ENCODE measurements around the gene KCNH1. TPM values are rescaled to one million over a fixed set of nuclear protein-coding genes. Genes with fewer than 3 reads are reported as not detected.

Gene KCNH1
- total RNA-seq, 1 experiment from 2014 or later = not detected

DNA sequence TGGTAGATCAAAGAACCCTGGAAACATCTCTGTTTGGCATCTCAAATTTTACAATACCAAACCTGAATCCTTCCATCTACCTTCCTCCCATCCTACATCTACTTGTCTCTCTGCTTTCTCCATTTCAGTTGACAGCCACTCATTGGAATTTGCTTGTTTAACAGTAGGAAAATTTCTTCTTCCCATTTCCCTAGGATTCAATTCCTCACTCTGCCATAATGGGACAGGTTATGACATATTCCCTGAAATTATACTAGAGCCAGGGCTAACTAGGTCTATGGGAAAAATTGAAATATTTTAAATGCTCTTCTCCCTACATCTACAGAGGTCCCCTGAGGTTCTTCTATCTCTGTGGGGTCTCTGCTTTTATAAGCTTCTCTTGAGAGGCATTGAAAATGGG, 257.7 kb downstream of the KCNH1 start:
- BruUV-seq (replicated peaks) = no TSS peak
- CTCF ChIA-PET = no interaction called here

GRCh38 chr1:210866532-210866931, 267.4 kb downstream of the KCNH1 start:
- Histone ChIP-seq H3K27ac (ENCODE audit: low read depth, low read length) (no peak overlapping the region), H3K4me2 (ENCODE audit: low read length) (no peak overlapping the region), H3K9ac (ENCODE audit: low read length) (no peak overlapping the region), H3K4me3 (replicated peaks in 1 of 2; ENCODE audit: low read depth in 1 of 2, low read length in 2 of 2) (no peak overlapping the region), H4K20me1 (ENCODE audit: insufficient read depth) (no peaks in the 10 kb centered on the region), H2AFZ (ENCODE audit: low read depth, low read length, poor library complexity, severe bottlenecking) (no peak overlapping the region), H3K36me3 (ENCODE audit: control insufficient read depth in 1 of 2, insufficient read depth in 2 of 2, low read length in 2 of 2) (no peaks in the 10 kb centered on the region), H3K9me3 (ENCODE audit: control insufficient read depth in 1 of 2, insufficient read depth in 1 of 2, low read depth in 1 of 2, low read length in 2 of 2) (no peaks in the 10 kb centered on the region), H3K27me3 (ENCODE audit: insufficient read depth, low read length) (peaks cover 4% of the 10 kb centered on the region; the same call in 1 of the 2 replicates), H3K4me1 (ENCODE audit: control insufficient read depth in 1 of 2, insufficient read depth in 2 of 2, low read length in 2 of 2) (no peaks in the 10 kb centered on the region), H3K79me2 (ENCODE audit: insufficient read depth, low read length) (no peaks in the 10 kb centered on the region), H3K9me2 (ENCODE audit: insufficient read depth) (no peaks in the 10 kb centered on the region)
- no peak for DNase-seq (ENCODE audit: low read depth, low spot score)
- POLR2A ChIA-PET = no interaction called here
- TF ChIP-seq SP1 (IDR thresholded peaks at IDR 0.05; ENCODE audit: low read depth) (no peak), EZH2phosphoT487 (IDR thresholded peaks at IDR 0.05; ENCODE audit: borderline replicate concordance) (no peak), EGR1 (IDR thresholded peaks at IDR 0.05; ENCODE audit: low read depth) (no peak)
- intact Hi-C loops (cut with micrococcal nuclease) = no loop called here
- RAD21 ChIA-PET (ENCODE audit: low non-redundant PET in 1 of 2, low total read pairs in 2 of 2, uncharacterized antibody in 2 of 2, unreplicated experiment in 2 of 2) = no interaction called here
- CTCF ChIA-PET = no interaction called here
- no TSS peak for BruUV-seq (replicated peaks)
- ATAC-seq = no peak

More for the DNA sequence above, 257.7 kb downstream of the KCNH1 start:
- H3K36me3 ChIP-seq (ENCODE audit: control insufficient read depth in 1 of 2, insufficient read depth in 2 of 2, low read length in 2 of 2) = no peaks in the 10 kb centered on the region
- H2AFZ ChIP-seq (ENCODE audit: low read depth, low read length, poor library complexity, severe bottlenecking) = no peak overlapping the region
- intact Hi-C loops (cut with micrococcal nuclease) = no loop called here
- H3K79me2 ChIP-seq (ENCODE audit: insufficient read depth, low read length) = no peaks in the 10 kb centered on the region
- no peaks in the 10 kb centered on the region for H3K9me2 ChIP-seq (ENCODE audit: insufficient read depth)
- TF ChIP-seq, protein P1, sequence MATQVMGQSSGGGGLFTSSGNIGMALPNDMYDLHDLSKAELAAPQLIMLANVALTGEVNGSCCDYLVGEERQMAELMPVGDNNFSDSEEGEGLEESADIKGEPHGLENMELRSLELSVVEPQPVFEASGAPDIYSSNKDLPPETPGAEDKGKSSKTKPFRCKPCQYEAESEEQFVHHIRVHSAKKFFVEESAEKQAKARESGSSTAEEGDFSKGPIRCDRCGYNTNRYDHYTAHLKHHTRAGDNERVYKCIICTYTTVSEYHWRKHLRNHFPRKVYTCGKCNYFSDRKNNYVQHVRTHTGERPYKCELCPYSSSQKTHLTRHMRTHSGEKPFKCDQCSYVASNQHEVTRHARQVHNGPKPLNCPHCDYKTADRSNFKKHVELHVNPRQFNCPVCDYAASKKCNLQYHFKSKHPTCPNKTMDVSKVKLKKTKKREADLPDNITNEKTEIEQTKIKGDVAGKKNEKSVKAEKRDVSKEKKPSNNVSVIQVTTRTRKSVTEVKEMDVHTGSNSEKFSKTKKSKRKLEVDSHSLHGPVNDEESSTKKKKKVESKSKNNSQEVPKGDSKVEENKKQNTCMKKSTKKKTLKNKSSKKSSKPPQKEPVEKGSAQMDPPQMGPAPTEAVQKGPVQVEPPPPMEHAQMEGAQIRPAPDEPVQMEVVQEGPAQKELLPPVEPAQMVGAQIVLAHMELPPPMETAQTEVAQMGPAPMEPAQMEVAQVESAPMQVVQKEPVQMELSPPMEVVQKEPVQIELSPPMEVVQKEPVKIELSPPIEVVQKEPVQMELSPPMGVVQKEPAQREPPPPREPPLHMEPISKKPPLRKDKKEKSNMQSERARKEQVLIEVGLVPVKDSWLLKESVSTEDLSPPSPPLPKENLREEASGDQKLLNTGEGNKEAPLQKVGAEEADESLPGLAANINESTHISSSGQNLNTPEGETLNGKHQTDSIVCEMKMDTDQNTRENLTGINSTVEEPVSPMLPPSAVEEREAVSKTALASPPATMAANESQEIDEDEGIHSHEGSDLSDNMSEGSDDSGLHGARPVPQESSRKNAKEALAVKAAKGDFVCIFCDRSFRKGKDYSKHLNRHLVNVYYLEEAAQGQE (IDR thresholded peaks at IDR 0.05; ENCODE audit: low read depth) = no peak
- TF ChIP-seq SP1 (IDR thresholded peaks at IDR 0.05; ENCODE audit: low read depth) = no peak
- TF ChIP-seq YY1 (IDR thresholded peaks at IDR 0.05; ENCODE audit: extremely low read depth, insufficient replicate concordance, low read depth, low read length) = no peak
- no peak for TF ChIP-seq ZFX (IDR thresholded peaks at IDR 0.05)
- no peak for TF ChIP-seq CBX3 (IDR thresholded peaks at IDR 0.05; ENCODE audit: low read depth)
- no peak for ATAC-seq
- no peak for DNase-seq (ENCODE audit: low read depth, low spot score)
- no peaks in the 10 kb centered on the region for H4K20me1 ChIP-seq (ENCODE audit: insufficient read depth)
- no peak overlapping the region for H3K27ac ChIP-seq (ENCODE audit: low read depth, low read length)
- no peak overlapping the region for H3K4me3 ChIP-seq (replicated peaks in 1 of 2; ENCODE audit: low read depth in 1 of 2, low read length in 2 of 2)
- ChIA-PET POLR2A (no interaction called here), RAD21 (ENCODE audit: low non-redundant PET in 1 of 2, low total read pairs in 2 of 2, uncharacterized antibody in 2 of 2, unreplicated experiment in 2 of 2) (no interaction called here)
- no peaks in the 10 kb centered on the region for H3K9me3 ChIP-seq (ENCODE audit: control insufficient read depth in 1 of 2, insufficient read depth in 1 of 2, low read depth in 1 of 2, low read length in 2 of 2)
- peaks cover 18% of the 10 kb centered on the region for H3K27me3 ChIP-seq (ENCODE audit: insufficient read depth, low read length)
- H3K4me1 ChIP-seq (ENCODE audit: control insufficient read depth in 1 of 2, insufficient read depth in 2 of 2, low read length in 2 of 2) = no peaks in the 10 kb centered on the region
- H3K9ac ChIP-seq (ENCODE audit: low read length) = no peak overlapping the region
- H3K4me2 ChIP-seq (ENCODE audit: low read length) = no peak overlapping the region

Measured in HCT116 (cell line).